Activated CD4-positive, alpha-beta T cell treated with anti-CD3 and anti-CD28 coated beads, Interleukin-2, Interleukin-4, amounts not matched to agents 100 ng/mL and 50 ng/mL, durations not matched to agents 16 hours and 8 hours (primary cell): ENCODE data around the gene TMC5.
A peak's percentile ranks its signal among the peaks of the same experiment; 100 is the strongest.
"Not testable (repeated sequence)": the region's sequence is repeated elsewhere in the genome, so short reads cannot be mapped to it uniquely, and the experiment has no call there.

Experiments
- DNase-seq: peaks from one replicate; pipeline ENCODE4 v3.0.0-alpha.2; 2020; ENCODE audit warnings: low spot score

The TMC5 gene

DNA sequence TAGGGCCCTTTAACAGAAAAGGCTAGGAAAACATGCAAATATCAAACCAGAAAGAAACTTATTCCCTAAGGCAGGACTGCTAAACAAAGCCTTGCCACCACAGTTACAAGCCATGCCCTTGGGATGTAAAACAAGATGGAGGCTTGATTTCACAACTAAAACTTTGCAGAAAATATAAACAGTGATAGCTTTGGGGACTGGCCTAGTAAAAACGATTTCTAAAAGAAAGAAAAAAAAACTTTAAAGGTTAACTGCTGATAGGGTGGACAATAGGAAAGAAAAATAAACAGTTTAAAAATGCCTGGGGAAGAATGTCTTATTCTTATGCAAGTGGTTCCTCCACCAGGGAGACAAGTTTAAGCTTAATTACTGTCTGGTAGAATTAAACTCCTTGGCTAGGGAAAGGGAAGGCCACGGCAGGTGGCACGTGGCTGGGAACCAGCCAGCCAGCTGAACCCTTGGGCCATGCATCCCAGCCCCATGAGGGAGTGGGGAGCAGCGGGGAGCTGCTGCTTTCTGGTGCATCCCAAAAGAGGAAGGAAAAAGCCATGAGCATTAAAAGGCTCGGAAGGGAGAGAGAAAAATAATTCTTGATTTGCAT, 10.7 kb upstream of the TMC5 start:
- DNase-seq = no peak

DNA sequence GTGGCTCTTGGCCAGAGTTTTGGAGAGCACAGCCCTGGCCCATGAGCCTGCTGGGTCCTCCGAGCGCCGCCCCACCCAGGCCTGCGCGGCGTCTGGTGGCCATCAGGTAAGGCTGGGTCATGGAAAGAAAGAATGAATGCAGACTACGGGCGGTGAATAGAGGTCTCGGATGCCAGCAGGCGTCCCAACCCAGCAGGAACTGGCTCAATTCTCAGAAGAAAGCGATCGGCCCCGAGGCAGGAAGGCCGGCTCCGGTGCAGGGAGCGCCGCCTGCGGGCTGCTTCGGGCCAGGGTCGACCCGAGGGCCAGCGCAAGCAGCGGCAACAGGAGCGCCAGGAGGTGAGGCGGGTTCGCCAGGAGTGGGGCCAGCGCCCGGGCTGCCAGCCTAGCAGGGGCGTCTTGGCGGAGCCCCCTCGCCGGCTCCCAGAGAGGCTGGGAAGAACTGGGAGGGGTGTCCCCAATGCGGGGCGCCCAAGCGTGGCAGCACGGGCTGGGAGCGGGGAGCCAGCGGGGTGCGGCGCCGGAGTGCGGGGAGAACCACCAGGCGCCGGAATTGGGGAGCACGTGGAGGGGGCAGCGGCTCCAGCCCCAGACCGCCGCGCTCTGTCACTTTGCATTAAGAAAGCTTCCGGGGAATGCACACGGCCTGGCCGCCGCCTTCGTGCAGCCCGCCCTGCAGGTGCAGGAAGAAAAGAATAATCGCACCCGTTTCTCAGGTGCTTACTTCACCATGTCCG, 7.1 kb upstream of the TMC5 start:
- DNase-seq = peak; percentile 6

DNA sequence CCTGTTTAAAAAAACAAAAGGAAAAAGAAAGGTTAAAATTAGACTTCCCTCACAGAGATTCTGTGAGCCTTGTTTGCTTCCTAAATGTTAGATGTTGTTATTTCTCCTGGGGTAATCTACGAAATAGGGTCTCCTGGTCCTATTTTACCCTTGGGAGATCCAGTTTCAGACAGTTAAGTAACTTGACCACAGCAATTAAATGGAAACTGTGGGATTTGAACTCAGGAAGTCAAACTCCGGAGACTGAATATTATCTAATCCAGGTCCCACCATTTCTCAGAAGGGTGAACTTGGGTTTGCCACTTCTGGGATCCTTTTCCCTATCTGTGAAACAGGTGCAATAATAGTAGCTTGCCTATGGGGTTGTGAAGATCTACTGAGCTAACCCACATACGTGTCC, 6.4 kb upstream of the TMC5 start:
- DNase-seq = no peak

DNA sequence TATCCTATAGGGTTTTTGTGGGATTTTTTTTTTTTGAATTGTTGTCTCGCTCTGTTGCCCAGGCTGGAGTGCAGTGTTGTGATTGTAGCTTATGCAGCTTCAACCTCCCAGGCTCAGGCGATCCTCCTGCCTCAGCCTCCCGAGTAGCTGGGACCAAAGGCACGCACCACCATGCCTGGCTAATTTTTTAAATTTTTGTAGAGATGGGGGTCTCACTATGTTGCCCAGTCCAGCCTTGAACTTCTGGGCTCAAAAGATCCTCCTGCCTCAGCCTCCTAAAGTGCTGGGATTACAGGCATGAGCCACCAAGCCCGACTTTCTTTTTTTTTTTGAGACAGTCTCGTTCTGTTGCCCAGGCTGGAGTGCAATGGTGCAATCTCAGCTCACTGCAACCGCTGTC, 5.6 kb upstream of the TMC5 start:
- not testable (repeated sequence) for DNase-seq

DNA sequence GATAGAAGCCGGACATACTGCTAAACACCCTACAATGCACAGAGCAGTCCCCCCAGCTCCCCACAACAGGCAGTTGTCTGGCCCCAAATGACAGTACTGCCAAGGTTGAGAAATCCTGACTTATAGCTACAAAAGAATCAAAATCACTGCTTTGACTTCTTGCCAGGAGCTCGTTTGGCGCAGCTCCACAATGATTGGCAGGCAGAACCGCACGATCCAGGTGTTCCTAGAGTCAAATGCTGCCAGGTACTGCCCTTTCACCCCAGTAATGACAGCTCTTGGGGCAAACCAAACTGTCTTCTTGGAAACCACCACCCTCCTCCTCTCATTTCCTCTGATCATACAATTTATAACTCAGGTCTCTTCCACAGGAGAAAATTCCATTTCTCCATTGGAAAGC, 2.2 kb upstream of the TMC5 start:
- no peak for DNase-seq

DNA sequence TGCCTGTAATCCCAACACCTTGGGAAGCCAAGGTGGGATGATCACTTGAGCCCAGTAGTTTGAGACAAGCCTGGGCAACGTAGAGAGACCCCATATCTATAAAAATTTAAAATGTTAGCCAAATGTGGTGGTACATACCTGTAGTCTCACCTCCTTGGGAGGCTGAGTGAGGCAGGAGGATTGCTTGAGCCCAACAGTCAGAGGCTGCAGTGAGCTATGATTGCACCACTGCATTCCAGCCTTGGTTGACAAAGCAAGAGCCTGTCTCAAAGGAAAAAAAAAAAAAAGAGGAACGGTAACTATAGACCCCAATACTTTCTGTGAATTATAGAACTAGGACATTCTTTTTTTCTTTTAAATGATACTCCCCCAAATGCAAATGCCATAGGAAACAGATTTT, 1.8 kb upstream of the TMC5 start:
- no peak for DNase-seq

DNA sequence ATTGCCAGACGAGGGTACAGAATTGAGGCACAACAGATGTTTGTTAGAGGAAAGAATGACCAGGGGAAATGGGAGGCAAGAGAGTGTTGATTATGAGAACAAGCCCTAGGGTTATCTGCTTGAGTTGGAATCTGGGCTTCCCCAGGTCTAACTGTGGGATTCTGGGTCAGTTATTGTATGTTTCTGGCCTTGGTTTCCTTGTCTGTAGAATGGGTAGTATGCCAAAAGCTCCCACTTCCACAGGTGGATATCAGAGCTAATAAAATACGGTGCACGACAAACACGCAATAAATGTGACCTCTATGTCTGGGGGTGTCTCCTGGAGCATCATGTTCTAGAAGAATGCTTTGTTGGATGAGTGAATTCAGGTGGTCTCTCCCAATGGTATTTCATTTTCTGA, 517 bp downstream of the TMC5 start:
- DNase-seq = no peak

DNA sequence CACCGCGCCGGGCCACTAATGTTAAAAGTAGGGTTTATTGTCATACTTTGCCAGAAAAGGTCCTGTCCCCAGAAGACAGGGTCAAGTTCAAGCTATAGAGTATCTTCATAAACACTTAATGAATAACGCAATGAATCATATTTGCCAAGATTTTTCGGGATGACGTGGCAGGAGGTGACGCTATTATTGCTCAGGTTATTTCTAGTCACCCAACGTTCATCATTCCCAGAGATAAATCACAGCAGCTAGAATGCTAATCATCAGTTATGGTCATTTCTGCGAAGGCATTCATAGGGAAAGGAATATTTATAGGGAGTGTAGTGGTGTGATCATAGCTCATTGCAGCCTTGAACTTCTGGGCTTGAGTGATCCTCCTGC, 2.0 kb downstream of the TMC5 start:
- no peak for DNase-seq

DNA sequence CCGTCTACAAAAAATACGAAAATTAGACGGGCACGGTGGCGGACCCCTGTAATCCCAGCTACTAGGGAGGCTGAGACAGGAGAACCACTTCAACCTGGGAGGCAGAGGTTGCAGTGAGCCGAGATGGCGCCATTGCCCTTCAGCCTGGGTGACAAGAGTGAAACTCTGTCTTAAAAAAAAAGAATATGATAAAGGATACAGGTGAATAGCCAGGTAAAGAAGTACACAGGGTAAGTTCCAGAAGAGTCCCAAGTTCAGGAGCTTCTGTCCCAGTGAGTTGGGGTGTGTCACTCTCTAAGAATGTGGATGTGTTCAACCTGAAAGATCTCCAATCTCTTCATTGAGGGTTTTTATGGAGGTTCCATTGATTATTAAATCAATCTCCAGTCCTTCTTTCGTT, 6.8 kb downstream of the TMC5 start:
- no peak for DNase-seq

DNA sequence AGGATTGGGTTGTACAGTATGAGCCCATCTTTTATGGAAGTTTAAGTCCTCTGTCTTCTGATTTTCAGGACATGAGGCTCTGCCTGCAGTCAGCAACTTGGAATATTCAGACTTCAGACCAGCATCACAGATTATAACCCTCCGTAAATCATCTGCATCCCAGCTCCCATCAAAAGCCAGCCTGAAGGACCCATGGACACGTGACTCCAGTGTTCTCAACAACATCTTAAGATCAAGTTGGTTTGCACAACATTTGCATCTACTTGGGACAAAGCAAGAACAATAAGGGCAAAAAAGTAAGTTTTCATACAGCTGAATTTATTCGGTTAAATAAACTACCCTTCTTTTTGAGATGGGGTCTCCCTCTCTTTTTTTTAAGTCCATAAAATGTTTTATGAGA, 12.7 kb downstream of the TMC5 start:
- no peak for DNase-seq

DNA sequence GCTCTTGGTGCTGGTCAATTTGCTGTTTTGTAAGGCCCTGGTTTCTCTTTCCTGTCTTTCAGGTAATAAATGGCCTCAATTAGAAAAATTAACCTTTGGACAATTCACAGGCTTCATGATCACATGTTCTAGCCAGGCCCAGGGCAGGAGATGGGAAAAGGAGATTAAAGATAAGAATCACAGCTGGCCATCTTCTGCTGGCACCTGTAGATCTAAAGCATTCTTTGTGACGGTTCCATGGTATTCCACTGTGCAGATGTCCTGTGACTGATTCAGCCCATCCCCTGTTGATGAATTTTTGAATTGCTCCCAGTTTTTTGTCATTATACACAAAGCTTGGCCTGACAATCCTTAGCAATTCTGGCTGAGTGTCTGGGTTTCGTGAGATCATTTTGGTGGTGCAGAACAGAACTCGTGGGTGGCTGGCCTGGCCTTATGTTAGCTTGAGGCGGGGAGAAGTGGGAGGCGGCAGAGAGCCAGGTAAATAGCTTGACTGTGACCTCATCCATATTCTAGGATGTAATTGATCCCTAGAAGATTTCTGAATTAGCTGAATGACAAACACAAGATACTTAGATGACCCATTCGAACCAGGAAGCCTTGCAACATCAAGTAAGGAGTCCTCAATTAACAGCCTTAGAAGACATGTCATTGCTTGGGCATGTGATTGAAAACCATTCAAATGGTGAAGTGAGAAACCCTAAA, 14.1 kb downstream of the TMC5 start:
- DNase-seq = no peak

DNA sequence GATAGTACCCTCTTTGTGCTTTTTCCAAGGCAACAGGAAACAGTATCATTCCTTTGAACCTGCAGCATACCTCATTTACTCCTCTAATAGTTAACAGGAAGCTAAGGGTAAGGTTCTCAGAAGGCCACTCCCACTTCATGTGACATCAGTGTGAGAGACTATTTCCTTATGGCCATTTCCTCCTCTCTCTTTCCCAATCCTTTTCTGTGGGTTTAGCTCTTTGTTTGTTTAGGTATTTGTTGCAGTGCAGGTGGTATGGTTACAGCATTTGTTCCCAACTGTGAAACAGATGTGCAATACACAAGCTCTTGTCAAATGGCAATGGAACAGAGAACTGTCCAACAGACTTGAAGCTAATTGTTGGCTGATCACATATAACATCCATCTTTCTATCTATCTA, 14.7 kb downstream of the TMC5 start:
- DNase-seq = no peak

DNA sequence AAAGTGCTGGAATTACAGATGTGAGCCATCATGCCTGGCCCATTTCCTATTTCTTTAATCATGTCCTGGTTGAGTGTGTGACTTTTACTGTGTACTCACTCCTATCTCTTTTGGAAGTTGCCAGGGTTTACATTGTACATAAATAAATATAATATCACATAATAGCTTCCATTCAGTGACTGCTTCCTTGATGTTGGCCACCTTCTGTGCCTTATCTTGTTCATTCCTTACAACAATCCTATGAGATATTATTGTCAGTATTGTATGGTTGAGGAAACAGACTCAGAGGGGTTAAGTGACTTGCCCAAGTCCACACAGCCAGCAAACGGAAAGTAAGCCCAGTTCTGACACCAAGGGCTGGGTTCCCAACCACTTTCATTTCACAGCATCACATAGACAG, 16.9 kb downstream of the TMC5 start:
- DNase-seq = no peak

DNA sequence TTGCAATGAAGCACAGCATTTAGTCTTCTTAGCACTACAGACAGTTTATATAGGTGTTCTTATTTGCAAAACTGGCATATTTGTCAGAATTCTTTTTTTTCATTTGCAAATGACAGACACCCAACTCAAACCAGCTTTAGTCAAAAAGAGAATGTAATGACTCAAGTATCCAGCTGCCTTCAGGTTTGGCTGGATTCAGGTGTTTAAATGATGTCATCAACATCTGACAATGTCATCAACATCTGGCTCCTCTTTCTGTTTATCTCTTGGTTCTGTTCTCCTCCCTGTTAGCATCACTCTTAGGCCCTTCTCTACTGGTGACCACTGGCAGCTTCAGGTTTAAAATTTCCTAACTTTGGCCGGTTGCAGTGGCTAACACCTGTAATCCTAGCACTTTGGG, 18.9 kb downstream of the TMC5 start:
- DNase-seq = peak; percentile 3

DNA sequence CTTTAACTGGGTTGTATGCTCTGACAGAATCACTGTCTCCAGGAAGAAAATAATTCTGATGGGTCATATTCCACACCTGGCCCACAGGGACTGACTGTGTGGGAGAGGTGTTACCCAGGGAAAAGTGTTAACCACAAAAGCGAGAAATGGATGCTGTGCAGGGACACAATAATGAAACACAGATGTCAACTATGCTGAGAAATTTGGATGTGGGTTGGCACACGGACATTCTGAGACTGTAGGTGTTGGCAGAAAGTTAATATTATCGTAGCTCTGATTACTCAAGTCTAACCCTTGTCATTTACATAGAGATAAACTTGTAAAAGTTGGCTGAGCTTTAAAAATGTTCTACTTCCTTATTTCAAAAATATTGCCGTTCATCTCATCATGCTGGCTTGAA, 19.6 kb downstream of the TMC5 start:
- DNase-seq = peak; percentile 4

DNA sequence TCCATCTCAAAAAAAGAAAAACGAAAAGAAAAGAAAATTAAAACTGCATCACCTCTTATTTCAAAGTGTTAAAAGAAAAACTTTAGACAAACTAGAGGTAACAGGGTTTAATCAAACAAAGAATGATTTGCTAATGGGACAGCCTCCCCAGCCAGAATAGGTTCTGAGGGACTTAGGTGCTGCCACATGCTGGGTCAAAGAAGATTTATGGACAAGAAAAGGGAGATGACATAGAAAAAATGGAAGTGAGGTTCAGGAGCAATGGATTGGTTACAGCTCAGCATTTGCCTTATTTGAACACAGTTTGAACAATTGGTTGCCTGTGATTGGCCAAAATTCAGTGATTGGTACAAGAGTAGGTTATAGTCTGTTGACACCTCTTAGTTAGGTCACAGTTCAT, 21.1 kb downstream of the TMC5 start:
- DNase-seq = no peak

DNA sequence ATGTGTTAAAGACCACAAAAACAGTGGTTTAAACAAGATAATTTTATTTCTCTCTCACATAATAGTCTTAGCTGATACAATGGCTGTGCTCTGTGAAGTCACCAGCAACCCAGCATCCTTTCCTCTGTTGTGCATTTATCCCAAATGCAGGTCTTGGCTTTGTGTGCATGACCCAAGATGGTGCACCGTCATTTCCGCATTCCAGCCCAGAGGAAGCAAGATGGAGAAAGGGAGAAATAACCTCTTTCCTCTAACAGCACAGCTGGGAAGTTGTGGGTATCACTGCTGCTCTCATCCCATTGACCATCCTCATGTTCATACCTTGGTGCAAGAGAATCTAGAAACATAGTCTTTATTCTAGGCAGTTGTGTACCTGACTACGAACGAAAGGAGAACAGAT, 21.8 kb downstream of the TMC5 start:
- DNase-seq = no peak

DNA sequence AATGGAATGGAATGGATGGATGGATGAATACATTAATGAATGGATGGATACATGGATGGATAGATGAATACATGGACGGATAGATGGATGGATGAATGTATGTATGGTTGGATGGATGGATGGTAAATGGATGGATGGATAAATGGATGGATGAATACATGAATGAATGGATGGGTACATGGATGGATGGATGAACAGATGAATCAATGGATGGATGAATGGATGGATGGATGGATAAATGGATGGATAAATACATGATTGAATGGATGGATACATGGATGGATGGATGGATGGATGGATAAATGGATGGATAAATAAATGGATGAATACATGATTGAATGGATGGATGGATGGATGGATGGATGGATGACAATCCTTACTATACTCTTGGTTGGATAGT, 26.0 kb downstream of the TMC5 start:
- DNase-seq = no peak

DNA sequence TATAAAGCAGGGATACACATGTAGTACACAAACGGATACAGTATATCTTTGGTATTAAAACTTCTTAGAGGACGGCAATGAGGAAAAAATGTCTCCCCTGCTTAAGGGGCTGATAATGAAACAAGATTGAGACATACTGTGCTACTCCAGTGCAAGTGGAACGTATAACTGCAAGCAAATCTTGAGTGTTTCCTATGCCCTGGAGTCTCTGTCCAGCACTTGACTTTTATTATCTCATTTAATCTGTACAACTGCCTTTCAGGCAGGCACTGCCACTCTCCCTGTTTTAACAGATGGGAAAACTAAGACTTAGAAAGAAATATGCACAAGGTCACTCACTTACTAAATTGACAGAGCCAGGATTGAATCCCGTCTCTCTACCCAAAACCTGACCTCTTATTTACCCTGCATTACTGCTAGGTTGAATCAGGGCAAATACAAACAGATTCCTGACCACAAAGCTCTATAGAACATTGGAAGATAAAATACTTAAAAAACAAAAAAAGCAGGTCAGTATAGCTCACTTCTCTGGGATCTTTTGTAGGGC, 28.7 kb downstream of the TMC5 start:
- no peak for DNase-seq

DNA sequence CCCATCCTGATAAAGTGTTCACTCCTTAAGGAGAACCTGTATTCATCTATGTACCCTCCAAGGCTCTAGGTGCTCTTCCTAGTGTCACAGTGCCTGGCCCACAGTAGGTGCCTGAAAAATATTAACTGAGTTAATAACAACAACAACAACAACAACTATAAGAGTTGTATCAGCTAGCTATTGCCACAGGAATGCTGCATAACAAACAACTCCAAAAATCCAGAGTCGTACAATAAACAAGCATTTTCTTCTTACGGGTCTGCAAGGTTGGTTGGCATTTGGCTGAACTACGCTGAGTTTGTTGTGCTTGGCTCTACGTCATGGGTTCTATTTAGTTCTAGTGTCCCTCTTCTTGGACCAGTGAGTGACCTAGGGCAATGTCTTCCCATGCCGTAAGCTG, 29.2 kb downstream of the TMC5 start:
- DNase-seq = no peak

DNA sequence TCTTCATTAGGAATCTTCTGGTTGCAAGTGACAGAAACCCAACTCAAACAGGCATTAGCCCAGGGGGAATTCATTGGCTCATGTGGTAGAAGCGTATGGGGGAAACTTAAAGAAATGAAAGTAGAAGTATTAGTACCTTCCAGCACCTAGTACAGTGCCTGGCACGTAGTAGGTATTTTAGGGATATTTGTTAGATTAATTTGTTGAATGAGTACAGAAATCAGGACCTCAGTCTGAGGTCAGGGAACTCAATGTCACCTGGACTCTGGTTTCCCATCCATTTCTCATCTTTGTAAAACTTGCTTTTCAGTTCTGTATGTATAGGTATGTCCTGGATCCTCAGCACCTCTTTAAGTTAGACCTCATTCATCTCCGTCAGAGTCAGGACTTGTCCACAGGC, 32.5 kb downstream of the TMC5 start:
- DNase-seq = no peak

DNA sequence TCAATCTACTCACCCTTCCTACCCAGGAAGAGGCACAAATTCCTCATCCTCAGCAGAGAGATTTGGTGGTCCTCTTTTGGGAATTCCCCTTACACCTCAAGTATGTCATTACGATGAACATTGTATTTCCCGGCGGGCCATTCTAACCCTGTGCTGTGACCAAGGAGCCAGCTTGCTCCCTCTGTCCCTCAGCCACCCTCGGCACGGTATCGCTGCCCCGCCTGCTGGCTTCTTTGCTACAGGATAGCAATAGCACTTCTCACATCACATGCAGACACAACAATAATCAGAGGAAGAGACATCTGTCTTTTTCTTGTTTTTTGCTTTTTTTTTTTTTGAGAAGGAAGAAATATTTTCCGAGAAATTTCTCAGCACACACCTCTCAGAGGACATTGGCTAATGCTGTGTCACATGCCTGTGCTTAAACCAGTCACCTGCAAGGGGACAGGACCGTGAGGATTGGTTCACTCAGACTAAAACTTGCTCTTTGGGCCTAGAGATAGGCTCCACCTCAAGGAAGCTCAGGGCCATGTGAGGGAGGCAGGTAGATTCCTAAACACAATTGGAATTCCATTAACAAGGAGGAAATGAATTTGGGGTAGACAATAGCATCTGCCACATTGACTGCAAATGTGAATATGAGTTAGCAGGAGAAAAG, 41.2 kb downstream of the TMC5 start:
- no peak for DNase-seq

DNA sequence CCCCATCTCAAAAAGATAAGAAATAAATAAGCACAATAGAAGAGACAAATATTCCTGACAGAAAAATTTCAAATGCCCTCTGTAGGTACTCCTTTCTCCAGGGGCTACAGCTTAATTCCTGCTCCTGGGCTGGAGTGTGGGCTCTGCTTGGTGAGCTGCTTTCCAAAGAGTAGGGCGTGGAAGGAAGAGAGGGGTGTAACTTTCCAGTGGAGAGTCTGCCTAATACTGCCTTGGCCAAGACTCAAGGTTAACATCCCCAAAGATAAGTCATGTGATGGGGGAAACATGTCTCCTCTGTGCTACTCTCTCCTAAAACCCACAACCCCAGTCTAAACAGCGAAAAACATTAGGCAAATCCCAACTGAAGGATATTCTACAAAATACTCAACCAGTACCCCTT, 42.7 kb downstream of the TMC5 start:
- no peak for DNase-seq
